Naive B cell (primary cell): Measurements from ENCODE around the gene SOX6. TPM values are rescaled to one million over a fixed set of nuclear protein-coding genes. Genes with fewer than 3 reads are reported as not detected.
"Not testable (repeated sequence)": the region's sequence is repeated elsewhere in the genome, so short reads cannot be mapped to it uniquely, and the experiment has no call there.

Source experiments
- ATAC-seq, 2 donors: fragments of 150-1000 bp; cut with Tn5 transposase; 2 replicates each; pipeline ENCODE4 v1.10.0; 2021; ENCODE audit warnings: low read depth in 2 of 2, mild to moderate bottlenecking in 2 of 2, moderate library complexity in 2 of 2
- DNase-seq: peaks from one replicate; pipeline ENCODE4 v3.0.0; 2022
- H3K27ac Mint-ChIP-seq, 6 donors: one replicate each; pipeline ENCODE4 v1.8.0; 2020 to 2022; ENCODE audit warnings: mild to moderate bottlenecking in 6 of 6, mixed read lengths in 6 of 6, moderate library complexity in 5 of 6, inconsistent platforms in 2 of 6
- H3K27me3 Mint-ChIP-seq, 3 donors: one replicate each; pipeline ENCODE4 v1.8.0; 2021 to 2022; ENCODE audit warnings: mixed read lengths in 3 of 3, mild to moderate bottlenecking in 1 of 3
- H3K36me3 Mint-ChIP-seq, 2 donors: one replicate each; pipeline ENCODE4 v1.8.0; 2020 to 2022; ENCODE audit warnings: mixed read lengths in 2 of 2, inconsistent platforms in 1 of 2, mild to moderate bottlenecking in 1 of 2
- H3K4me1 Mint-ChIP-seq, 3 donors: one replicate each; pipeline ENCODE4 v1.8.0; 2020 to 2022; ENCODE audit warnings: mixed read lengths in 3 of 3, inconsistent platforms in 1 of 3, mild to moderate bottlenecking in 1 of 3, moderate library complexity in 1 of 3
- H3K4me3 Mint-ChIP-seq, 8 donors: one replicate each; pipeline ENCODE4 v1.8.0; 2020 to 2022; ENCODE audit warnings: mild to moderate bottlenecking in 8 of 8, mixed read lengths in 8 of 8, moderate library complexity in 8 of 8, inconsistent platforms in 2 of 8
- H3K9me3 Mint-ChIP-seq, 7 donors: one replicate each; pipeline ENCODE4 v1.8.0; 2020 to 2022; ENCODE audit warnings: mixed read lengths in 7 of 7, mild to moderate bottlenecking in 5 of 7, inconsistent platforms in 2 of 7, moderate library complexity in 1 of 7
- polyA plus RNA-seq, 6 donors: library from polyadenylated mRNA; unstranded; fragments of 300-500 nt; fragmentation: Illumina TruSeq; gene quantifications; one replicate each; pipeline ENCODE4 v1.2.3, GENCODE V29; 2021; ENCODE audit warnings: low read depth in 6 of 6

Gene SOX6
- polyA plus RNA-seq, 6 donors from 2014 or later: not detected

DNA sequence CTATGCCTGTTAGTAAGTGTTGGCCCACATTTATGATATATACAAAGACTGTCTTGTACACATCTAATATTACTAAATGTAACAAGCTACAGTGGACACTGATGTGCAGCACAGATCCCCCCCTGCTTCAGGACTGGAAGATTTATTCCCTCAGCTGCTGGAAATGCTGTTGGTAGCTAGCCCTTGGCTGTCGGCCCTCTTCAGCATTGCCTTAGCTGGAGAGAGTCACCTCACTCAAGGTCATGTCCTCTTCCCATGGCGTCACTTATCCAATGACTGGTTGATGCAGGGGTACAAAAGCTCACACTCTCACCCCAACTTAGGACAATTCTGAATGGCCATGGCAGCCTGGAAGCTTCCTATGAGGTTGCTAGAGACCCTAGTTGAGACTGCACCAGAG lies 312.7 kb downstream of the SOX6 start:
- no peak overlapping the region for H3K4me3 Mint-ChIP-seq
- H3K27ac Mint-ChIP-seq: no peak overlapping the region
- H3K4me1 Mint-ChIP-seq: no peaks in the 10 kb centered on the region
- DNase-seq (no peak), ATAC-seq (no peak)
- H3K36me3 Mint-ChIP-seq: no peaks in the 10 kb centered on the region
- H3K27me3 Mint-ChIP-seq: no peaks in the 10 kb centered on the region
- no peaks in the 10 kb centered on the region for H3K9me3 Mint-ChIP-seq

DNA sequence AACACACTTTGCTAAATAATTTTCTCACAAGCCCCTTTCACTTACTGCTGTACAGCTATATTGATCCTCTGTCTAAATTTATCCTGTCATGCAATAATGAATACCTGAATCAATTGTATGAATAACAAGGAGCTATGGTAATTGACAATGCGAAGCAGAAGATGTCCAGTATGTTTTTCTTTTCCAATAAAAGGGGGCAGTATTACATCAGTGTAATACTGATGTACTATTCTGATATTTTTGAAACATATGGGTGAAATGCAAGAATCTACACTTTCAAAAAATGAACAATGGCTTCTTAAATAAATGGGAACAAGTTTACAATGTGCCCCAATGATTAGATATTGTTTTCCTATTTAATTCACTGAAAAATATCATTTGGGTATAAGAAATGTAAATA lies 315.1 kb downstream of the SOX6 start:
- Mint-ChIP-seq H3K4me3 (no peak overlapping the region), H3K27me3 (no peaks in the 10 kb centered on the region)

DNA sequence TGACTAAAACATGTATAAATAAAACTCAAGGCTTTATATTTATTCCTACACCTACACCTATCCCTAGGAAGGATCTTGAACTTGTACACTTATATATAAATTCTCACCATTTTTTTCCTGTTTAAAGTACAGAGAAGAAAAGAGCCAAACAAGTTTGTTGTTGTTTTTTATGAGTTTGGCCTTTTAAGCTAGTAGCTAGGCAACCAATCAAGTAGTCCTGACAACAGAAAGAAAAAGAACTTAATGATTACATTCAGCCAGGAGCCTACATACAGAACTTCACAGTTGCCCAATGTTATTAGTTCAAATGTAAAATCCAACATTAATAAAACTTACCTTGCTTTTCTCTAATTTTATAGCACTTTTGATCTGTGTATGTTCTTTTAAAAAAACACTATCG lies 316.2 kb downstream of the SOX6 start:
- H3K36me3 Mint-ChIP-seq: no peaks in the 10 kb centered on the region
- no peaks in the 10 kb centered on the region for H3K9me3 Mint-ChIP-seq
- H3K4me3 Mint-ChIP-seq: no peak overlapping the region
- ATAC-seq: no peak
- no peak for DNase-seq
- no peaks in the 10 kb centered on the region for H3K27me3 Mint-ChIP-seq
- no peak overlapping the region for H3K27ac Mint-ChIP-seq
- H3K4me1 Mint-ChIP-seq: no peaks in the 10 kb centered on the region

More for the DNA sequence above, 315.1 kb downstream of the SOX6 start:
- Mint-ChIP-seq H3K36me3 (no peaks in the 10 kb centered on the region), H3K9me3 (no peaks in the 10 kb centered on the region), H3K4me1 (no peaks in the 10 kb centered on the region), H3K27ac (no peak overlapping the region)
- ATAC-seq (no peak), DNase-seq (no peak)

DNA sequence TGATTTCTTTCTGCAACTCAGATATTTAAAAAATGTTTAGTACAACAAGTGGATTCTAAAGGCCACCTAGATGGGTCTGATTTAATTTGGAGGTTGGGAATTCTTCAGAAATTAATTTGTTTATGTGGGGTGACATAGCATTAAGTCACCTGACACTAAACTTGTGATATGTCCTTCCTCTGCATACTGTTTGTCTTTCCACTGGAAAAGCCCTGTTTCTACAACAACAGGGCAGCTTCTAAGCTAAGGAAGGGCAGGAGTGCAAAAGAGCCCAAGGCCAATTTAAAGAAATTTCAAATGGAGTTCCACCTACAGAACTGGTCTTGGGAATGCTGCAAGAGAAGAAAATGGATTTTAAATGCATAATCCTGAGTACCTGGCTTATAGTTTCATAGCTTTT lies 319.2 kb downstream of the SOX6 start:
- ATAC-seq (no peak), DNase-seq (no peak)
- no peaks in the 10 kb centered on the region for H3K27me3 Mint-ChIP-seq
- peaks cover 0 to 7% (median 0%) of the 10 kb centered on the region in 7 donors for H3K9me3 Mint-ChIP-seq
- H3K4me1 Mint-ChIP-seq: no peaks in the 10 kb centered on the region
- H3K27ac Mint-ChIP-seq: no peak overlapping the region
- no peaks in the 10 kb centered on the region for H3K36me3 Mint-ChIP-seq
- H3K4me3 Mint-ChIP-seq: no peak overlapping the region

DNA sequence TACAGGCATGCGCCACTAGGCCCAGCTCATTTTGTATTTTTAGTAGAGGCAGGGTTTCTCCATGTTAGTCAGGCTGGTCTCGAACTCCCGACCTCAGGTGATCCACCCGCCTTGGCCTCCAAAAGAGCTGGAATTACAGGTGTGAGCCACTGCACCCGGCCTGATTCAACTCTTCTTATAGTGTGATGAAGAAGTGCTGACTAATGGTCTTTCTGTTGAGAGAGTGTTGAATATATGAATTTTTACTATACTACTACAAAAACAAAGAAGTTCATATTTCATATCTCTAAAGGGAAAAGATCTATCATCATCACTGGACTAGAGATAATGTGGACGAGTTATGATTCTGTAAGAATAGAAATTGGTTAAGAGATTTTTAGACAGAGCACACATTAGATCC lies 320.1 kb downstream of the SOX6 start:
- Mint-ChIP-seq H3K9me3 (peaks cover 0 to 7% (median 0%) of the 10 kb centered on the region in 7 donors), H3K27ac (no peak overlapping the region), H3K27me3 (no peaks in the 10 kb centered on the region), H3K4me3 (no peak overlapping the region), H3K4me1 (no peaks in the 10 kb centered on the region), H3K36me3 (no peaks in the 10 kb centered on the region)
- ATAC-seq (no peak), DNase-seq (no peak)

DNA sequence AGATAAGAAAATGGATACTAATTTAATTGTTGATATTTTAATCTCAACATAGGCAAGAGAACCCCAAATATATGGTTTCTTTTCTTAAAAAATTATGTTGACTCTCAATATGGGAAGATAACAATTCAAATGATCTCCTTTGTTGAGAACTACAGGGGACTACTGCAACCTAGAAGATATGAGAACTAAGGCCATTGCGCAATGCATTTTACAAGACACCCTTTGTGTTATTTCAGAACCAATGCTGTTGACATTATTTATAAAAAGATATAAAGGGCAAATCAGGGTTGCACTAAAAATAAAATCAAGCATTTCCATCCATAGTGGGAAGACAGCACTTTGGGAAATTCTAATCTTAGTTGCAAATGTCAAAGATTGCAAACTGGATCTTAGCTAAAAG lies 322.3 kb downstream of the SOX6 start:
- H3K36me3 Mint-ChIP-seq: no peaks in the 10 kb centered on the region

DNA sequence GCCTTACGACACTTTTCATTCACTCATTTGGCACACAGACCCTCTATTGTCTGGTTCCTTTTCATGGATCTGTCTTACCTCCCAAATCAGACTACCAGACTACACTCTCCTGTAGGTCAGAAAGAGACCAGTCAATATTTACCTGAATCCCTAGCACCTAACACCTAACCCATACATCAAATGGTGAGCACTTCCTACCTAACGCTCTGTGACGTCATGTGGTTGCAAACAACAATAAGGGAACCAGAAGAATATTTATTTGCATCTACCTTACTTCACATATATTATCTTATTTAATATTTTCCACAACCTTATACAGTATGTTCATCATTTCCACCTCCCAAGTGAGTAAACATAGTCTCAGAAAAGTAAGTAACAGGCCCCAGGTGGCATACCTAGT lies 323.4 kb downstream of the SOX6 start:
- no peak for ATAC-seq
- H3K4me3 Mint-ChIP-seq: no peak overlapping the region
- no peak overlapping the region for H3K27ac Mint-ChIP-seq
- H3K36me3 Mint-ChIP-seq: no peaks in the 10 kb centered on the region
- no peaks in the 10 kb centered on the region for H3K27me3 Mint-ChIP-seq
- DNase-seq: no peak
- peaks cover 0 to 7% (median 0%) of the 10 kb centered on the region in 7 donors for H3K9me3 Mint-ChIP-seq
- H3K4me1 Mint-ChIP-seq: no peaks in the 10 kb centered on the region

More for the DNA sequence above, 322.3 kb downstream of the SOX6 start:
- Mint-ChIP-seq H3K9me3 (peaks cover 0 to 7% (median 0%) of the 10 kb centered on the region in 7 donors), H3K4me1 (no peaks in the 10 kb centered on the region), H3K27ac (no peak overlapping the region), H3K27me3 (no peaks in the 10 kb centered on the region), H3K4me3 (no peak overlapping the region)
- no peak for DNase-seq
- ATAC-seq: no peak

DNA sequence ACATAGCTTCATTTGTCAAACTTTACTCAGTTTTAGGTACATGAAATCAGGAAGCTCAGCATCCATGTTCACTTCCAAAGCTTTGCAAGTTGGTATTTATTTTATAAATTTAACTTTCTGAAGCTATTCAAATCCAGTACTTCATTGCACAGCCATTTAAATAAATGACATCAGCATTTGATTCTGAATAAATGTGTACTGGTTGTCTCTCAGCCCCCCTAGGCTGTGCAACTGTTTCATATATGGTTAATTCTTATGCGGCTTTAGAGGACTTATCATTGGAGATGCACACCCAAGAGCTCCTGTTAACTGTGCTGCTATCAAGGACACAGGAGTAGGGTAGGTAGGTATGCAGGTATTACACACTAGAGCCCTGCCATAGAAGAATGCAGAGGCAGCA lies 325.1 kb downstream of the SOX6 start:
- Mint-ChIP-seq H3K27ac (no peak overlapping the region), H3K4me3 (no peak overlapping the region), H3K36me3 (no peaks in the 10 kb centered on the region), H3K27me3 (no peaks in the 10 kb centered on the region), H3K4me1 (no peaks in the 10 kb centered on the region), H3K9me3 (peaks cover 0 to 7% (median 0%) of the 10 kb centered on the region in 7 donors)
- DNase-seq: no peak
- ATAC-seq: no peak

DNA sequence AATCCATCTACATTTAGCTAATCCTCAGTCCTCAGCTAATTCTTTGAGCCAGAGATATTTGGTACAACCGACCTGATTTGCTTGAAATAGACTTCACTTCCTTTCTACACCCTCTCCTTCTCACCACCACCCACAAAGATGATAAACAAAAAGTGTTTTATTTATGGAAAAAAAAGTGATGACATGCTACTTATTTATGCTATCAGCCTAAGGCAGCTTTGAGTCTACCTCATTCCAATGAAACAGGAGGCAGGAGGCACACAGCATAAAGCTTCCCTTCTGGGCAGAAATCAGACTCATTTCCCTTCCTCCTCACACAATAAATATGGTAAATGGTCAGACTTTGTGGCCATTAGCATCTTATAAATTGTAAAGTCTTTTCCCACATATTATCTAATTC lies 325.7 kb downstream of the SOX6 start:
- ATAC-seq: no peak
- H3K27me3 Mint-ChIP-seq: no peaks in the 10 kb centered on the region
- peaks cover 0 to 7% (median 0%) of the 10 kb centered on the region in 7 donors for H3K9me3 Mint-ChIP-seq
- H3K4me3 Mint-ChIP-seq: no peak overlapping the region
- no peaks in the 10 kb centered on the region for H3K4me1 Mint-ChIP-seq
- DNase-seq: no peak
- H3K27ac Mint-ChIP-seq: no peak overlapping the region
- no peaks in the 10 kb centered on the region for H3K36me3 Mint-ChIP-seq

DNA sequence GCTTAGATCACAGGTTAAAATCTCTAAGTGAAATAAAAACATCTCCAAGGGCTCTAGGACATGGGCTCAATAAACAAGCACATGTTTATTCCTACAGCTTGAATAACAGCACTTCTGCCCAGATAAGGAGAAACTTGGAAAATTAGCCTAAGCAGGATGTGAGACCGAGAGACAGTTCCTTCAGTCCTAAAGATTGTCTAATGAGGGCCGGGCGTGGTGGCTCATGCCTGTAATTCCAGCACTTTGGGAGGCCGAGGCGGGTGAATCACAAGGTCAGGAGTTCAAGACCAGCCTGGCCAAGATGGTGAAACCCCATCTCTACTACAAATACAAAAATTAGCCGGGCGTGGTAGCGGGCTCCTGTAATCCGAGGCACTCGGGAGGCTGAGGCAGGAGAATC lies 327.2 kb downstream of the SOX6 start:
- H3K36me3 Mint-ChIP-seq, H3K4me3 Mint-ChIP-seq, H3K9me3 Mint-ChIP-seq, H3K4me1 Mint-ChIP-seq, DNase-seq, ATAC-seq, H3K27ac Mint-ChIP-seq, H3K27me3 Mint-ChIP-seq: not testable (repeated sequence)

DNA sequence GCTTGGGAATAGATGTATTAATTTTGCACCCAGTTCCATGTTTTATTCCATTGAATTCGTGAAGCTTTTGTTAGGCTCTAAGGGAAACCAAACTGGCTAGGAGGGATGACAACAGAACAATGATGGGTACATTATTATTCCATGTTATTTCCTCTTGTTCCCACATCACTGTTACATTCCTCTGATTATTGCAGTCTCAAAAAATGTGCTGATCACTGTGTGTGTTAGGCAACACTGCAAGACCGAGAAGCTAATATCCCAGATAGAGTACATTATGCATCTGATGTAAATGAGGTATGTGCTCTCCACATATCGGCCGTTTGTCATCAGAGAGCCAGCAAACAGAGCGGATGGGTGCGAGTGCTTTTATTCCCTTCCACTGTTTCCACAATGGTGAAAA lies 327.9 kb downstream of the SOX6 start:
- ATAC-seq (no peak), DNase-seq (no peak)
- Mint-ChIP-seq H3K36me3 (no peaks in the 10 kb centered on the region), H3K9me3 (peaks cover 0 to 7% (median 0%) of the 10 kb centered on the region in 7 donors), H3K4me1 (no peaks in the 10 kb centered on the region), H3K27ac (no peak overlapping the region), H3K4me3 (no peak overlapping the region), H3K27me3 (no peaks in the 10 kb centered on the region)

DNA sequence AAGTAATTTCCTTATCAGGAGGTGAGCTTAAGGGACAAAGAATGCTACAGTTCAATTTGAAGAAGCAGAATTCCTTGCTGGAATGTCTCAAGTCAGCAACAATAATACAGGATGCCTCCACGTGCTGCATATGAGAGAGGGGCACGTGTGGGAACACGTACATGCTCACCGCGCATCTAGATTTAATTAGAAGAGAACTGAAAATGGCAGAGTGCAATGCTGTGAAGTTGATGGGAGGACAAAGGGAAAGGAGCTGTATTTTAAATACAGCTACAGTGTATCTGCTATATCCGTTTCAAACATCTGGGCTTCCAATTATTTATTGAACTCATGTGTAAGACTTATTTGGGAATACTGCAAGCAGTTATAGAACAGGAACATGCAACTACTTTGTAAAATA lies 328.7 kb downstream of the SOX6 start:
- Mint-ChIP-seq H3K4me1 (no peaks in the 10 kb centered on the region), H3K36me3 (no peaks in the 10 kb centered on the region), H3K27me3 (no peaks in the 10 kb centered on the region), H3K4me3 (no peak overlapping the region), H3K27ac (no peak overlapping the region), H3K9me3 (peaks cover 0 to 3% (median 0%) of the 10 kb centered on the region in 7 donors)
- DNase-seq: no peak
- no peak for ATAC-seq

DNA sequence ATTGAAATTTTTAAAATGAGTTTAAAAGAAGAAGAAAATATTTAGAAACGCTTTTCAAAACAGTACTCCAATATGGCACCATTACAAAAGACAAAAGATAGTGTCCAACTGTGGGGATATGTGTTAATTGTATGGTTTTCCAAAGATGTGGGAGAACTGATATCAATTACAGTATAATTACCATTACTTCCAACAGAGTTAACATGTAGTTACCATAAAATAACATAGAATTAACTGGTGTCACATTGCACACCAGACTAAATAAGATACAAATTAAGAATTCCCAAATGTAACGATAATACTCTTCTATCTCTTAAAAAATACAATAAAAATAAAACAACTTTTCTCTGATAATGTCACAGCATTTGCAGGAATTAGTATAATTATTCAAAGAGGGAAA lies 329.5 kb downstream of the SOX6 start:
- DNase-seq (no peak), ATAC-seq (no peak)
- no peak overlapping the region for H3K4me3 Mint-ChIP-seq
- H3K27me3 Mint-ChIP-seq: no peaks in the 10 kb centered on the region
- H3K36me3 Mint-ChIP-seq: no peaks in the 10 kb centered on the region
- no peaks in the 10 kb centered on the region for H3K4me1 Mint-ChIP-seq
- peaks cover 0 to 3% (median 0%) of the 10 kb centered on the region in 7 donors for H3K9me3 Mint-ChIP-seq
- no peak overlapping the region for H3K27ac Mint-ChIP-seq

DNA sequence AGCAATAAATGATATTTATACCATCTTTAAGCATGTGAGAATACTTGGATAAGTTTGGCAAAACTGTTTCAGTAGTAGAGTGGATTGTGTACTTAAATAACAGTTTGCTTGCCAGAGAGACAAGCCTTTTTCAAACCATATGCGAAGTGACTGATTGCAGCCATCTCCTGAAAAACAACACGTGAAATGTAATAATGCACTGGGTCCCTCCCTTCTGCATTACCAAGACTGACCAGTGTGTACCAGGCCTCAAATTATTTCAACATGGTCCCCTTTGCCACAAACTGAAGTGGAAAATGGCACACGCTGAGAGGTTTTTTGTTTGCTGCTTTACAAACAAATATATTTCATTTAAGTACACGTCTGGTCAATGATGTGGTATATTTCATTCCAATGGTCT lies 337.4 kb downstream of the SOX6 start:
- no peak overlapping the region for H3K4me3 Mint-ChIP-seq
- ATAC-seq: no peak
- no peaks in the 10 kb centered on the region for H3K27me3 Mint-ChIP-seq
- no peak for DNase-seq
- H3K9me3 Mint-ChIP-seq: peaks cover 0 to 6% (median 0%) of the 10 kb centered on the region in 7 donors
- H3K27ac Mint-ChIP-seq: no peak overlapping the region
- H3K4me1 Mint-ChIP-seq: no peaks in the 10 kb centered on the region
- H3K36me3 Mint-ChIP-seq: no peaks in the 10 kb centered on the region

DNA sequence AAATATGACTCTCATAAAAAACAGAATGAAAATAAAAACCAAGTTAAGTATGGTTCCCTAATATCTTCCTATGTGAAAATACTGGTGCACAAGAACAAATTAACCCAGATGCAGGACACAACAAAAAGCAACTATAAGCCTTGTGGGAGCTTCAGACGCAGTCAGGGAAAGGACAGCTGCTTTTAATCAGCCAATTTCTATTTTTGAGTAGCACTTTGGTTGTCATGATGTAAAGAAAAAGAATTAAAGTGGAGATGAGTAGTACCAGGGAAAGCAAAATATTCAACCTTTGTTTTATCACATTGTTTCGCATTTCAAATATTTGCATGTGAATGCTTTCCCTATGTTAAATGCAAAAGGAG lies 339.9 kb downstream of the SOX6 start:
- DNase-seq: no peak
- H3K9me3 Mint-ChIP-seq: peaks cover 0 to 6% (median 0%) of the 10 kb centered on the region in 7 donors
- no peak overlapping the region for H3K27ac Mint-ChIP-seq
- H3K4me1 Mint-ChIP-seq: no peaks in the 10 kb centered on the region
- no peak overlapping the region for H3K4me3 Mint-ChIP-seq
- no peak for ATAC-seq
- H3K36me3 Mint-ChIP-seq: no peaks in the 10 kb centered on the region
- no peaks in the 10 kb centered on the region for H3K27me3 Mint-ChIP-seq
